ENCODE measurements around the gene WAC. TPM values are rescaled to one million over a fixed set of nuclear protein-coding genes. Genes with fewer than 3 reads are reported as not detected.

WAC gene
- polyA plus RNA-seq, 1 donor from 2014 or later: 63.9 TPM

DNA sequence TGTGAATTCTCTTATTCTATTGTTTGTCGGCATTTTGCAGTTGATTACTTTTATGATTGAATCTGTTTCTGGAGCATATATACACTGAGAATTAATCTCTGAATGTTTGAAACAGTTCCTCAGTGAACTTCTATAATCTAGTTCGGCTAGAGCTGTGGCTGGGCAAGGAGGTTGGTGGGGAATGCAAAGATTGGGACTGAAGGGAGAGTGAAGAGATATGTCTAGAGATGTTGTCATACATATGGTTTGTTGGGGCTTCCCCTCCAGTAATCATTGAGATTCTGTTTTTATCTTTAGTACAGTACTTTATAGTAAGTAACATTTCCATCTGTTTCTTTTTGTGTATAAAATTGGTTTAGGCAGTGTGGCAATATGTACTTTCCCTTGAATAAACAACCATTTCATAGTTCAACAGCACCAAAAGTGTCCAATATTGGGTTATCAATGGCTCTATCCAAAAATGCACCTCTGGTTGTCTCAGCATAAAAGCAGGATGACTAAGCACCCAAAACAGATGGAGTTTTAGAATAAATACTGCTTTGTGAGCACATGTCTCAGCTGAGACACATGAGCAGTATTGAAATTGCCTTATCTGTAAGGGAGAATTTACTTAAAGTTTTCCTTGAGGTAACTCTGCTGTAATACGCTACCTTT lies 36.7 kb downstream of the WAC start:
- Histone ChIP-seq H3F3A (ENCODE audit: insufficient read depth, low read length, poor library complexity, severe bottlenecking) (no peaks in the 10 kb centered on the region), H3K9me3 (ENCODE audit: low read length) (no peaks in the 10 kb centered on the region), H3K79me2 (replicated peaks; ENCODE audit: insufficient read depth, low read length) (peaks cover 51% of the 10 kb centered on the region), H3K9me2 (ENCODE audit: insufficient read depth, low read length) (no peaks in the 10 kb centered on the region), H2AFZ (ENCODE audit: low read depth, low read length) (no peak overlapping the region), H3K9ac (ENCODE audit: low read length) (no peak overlapping the region), H4K20me1 (ENCODE audit: insufficient read depth) (no peaks in the 10 kb centered on the region), H3K4me3 (ENCODE audit: low read length) (no peak overlapping the region), H3K27me3 (ENCODE audit: insufficient read depth, low read depth, low read length) (no peaks in the 10 kb centered on the region), H3K4me2 (ENCODE audit: low read length) (no peak overlapping the region), H3K27ac (ENCODE audit: low read length) (no peak overlapping the region), H3K36me3 (ENCODE audit: insufficient read depth, low read length) (no peaks in the 10 kb centered on the region)
- TF ChIP-seq POLR2AphosphoS5 (IDR thresholded peaks at IDR 0.05): no peak
- TF ChIP-seq, protein P1, sequence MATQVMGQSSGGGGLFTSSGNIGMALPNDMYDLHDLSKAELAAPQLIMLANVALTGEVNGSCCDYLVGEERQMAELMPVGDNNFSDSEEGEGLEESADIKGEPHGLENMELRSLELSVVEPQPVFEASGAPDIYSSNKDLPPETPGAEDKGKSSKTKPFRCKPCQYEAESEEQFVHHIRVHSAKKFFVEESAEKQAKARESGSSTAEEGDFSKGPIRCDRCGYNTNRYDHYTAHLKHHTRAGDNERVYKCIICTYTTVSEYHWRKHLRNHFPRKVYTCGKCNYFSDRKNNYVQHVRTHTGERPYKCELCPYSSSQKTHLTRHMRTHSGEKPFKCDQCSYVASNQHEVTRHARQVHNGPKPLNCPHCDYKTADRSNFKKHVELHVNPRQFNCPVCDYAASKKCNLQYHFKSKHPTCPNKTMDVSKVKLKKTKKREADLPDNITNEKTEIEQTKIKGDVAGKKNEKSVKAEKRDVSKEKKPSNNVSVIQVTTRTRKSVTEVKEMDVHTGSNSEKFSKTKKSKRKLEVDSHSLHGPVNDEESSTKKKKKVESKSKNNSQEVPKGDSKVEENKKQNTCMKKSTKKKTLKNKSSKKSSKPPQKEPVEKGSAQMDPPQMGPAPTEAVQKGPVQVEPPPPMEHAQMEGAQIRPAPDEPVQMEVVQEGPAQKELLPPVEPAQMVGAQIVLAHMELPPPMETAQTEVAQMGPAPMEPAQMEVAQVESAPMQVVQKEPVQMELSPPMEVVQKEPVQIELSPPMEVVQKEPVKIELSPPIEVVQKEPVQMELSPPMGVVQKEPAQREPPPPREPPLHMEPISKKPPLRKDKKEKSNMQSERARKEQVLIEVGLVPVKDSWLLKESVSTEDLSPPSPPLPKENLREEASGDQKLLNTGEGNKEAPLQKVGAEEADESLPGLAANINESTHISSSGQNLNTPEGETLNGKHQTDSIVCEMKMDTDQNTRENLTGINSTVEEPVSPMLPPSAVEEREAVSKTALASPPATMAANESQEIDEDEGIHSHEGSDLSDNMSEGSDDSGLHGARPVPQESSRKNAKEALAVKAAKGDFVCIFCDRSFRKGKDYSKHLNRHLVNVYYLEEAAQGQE (IDR thresholded peaks at IDR 0.05; ENCODE audit: borderline replicate concordance): no peak
- no peak for TF ChIP-seq MXI1 (conservative IDR thresholded peaks at IDR 0.05; ENCODE audit: poor library complexity, severe bottlenecking)
- no peak for TF ChIP-seq SMC3 (conservative IDR thresholded peaks at IDR 0.05; ENCODE audit: poor library complexity)
- TF ChIP-seq EZH2 (IDR thresholded peaks at IDR 0.05; ENCODE audit: borderline replicate concordance, insufficient read depth, low read length, poor library complexity, severe bottlenecking): no peak
- TF ChIP-seq RAD21 (conservative IDR thresholded peaks at IDR 0.05): no peak
- TF ChIP-seq, protein P2, sequence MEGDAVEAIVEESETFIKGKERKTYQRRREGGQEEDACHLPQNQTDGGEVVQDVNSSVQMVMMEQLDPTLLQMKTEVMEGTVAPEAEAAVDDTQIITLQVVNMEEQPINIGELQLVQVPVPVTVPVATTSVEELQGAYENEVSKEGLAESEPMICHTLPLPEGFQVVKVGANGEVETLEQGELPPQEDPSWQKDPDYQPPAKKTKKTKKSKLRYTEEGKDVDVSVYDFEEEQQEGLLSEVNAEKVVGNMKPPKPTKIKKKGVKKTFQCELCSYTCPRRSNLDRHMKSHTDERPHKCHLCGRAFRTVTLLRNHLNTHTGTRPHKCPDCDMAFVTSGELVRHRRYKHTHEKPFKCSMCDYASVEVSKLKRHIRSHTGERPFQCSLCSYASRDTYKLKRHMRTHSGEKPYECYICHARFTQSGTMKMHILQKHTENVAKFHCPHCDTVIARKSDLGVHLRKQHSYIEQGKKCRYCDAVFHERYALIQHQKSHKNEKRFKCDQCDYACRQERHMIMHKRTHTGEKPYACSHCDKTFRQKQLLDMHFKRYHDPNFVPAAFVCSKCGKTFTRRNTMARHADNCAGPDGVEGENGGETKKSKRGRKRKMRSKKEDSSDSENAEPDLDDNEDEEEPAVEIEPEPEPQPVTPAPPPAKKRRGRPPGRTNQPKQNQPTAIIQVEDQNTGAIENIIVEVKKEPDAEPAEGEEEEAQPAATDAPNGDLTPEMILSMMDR (IDR thresholded peaks at IDR 0.05; ENCODE audit: poor library complexity, severe bottlenecking): no peak
- no peak for TF ChIP-seq EP300 (conservative IDR thresholded peaks at IDR 0.05; ENCODE audit: poor library complexity, severe bottlenecking)
- no peak for TF ChIP-seq TAF1 (IDR thresholded peaks at IDR 0.05; ENCODE audit: low read depth)

DNA sequence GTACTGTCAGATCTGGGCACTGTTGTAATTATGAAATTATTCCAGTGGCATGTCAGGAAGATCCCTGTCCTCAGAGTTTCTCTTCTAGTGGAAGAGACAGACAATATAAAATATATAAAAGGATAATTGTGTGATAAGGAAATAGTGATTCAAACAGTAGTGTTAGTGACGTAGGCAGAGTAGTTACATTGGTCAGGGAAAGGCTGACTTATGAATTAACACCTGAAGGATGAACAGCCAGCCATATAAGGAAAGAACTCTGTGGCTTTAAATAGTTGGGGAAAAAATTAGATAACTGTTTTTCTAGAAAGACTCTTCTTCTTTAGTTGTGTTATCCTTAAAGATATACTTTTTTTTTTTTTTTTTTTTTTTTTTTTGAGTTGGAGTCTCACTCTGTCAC lies 37.7 kb downstream of the WAC start:
- no peak overlapping the region for H3K4me2 ChIP-seq (ENCODE audit: low read length)
- H3K27me3 ChIP-seq (ENCODE audit: insufficient read depth, low read depth, low read length): no peaks in the 10 kb centered on the region
- H3K9ac ChIP-seq (ENCODE audit: low read length): no peak overlapping the region
- no peaks in the 10 kb centered on the region for H3K9me3 ChIP-seq (ENCODE audit: low read length)
- H3K27ac ChIP-seq (ENCODE audit: low read length): no peak overlapping the region
- no peak overlapping the region for H2AFZ ChIP-seq (ENCODE audit: low read depth, low read length)
- H3K36me3 ChIP-seq (ENCODE audit: insufficient read depth, low read length): no peaks in the 10 kb centered on the region
- H3K4me3 ChIP-seq (ENCODE audit: low read length): no peak overlapping the region
- TF ChIP-seq MXI1 (conservative IDR thresholded peaks at IDR 0.05; ENCODE audit: poor library complexity, severe bottlenecking): no peak
- TF ChIP-seq POLR2AphosphoS5 (IDR thresholded peaks at IDR 0.05): no peak
- TF ChIP-seq RAD21 (conservative IDR thresholded peaks at IDR 0.05): no peak
- no peak for TF ChIP-seq EP300 (conservative IDR thresholded peaks at IDR 0.05; ENCODE audit: poor library complexity, severe bottlenecking)
- TF ChIP-seq, protein P1 (IDR thresholded peaks at IDR 0.05; ENCODE audit: borderline replicate concordance): no peak
- TF ChIP-seq TAF1 (IDR thresholded peaks at IDR 0.05; ENCODE audit: low read depth): no peak
- TF ChIP-seq EZH2 (IDR thresholded peaks at IDR 0.05; ENCODE audit: borderline replicate concordance, insufficient read depth, low read length, poor library complexity, severe bottlenecking): no peak
- TF ChIP-seq, protein P2 (IDR thresholded peaks at IDR 0.05; ENCODE audit: poor library complexity, severe bottlenecking): no peak
- no peak for TF ChIP-seq SMC3 (conservative IDR thresholded peaks at IDR 0.05; ENCODE audit: poor library complexity)
- peaks cover 57% of the 10 kb centered on the region for H3K79me2 ChIP-seq (replicated peaks; ENCODE audit: insufficient read depth, low read length)
- H3K9me2 ChIP-seq (ENCODE audit: insufficient read depth, low read length): no peaks in the 10 kb centered on the region
- H3F3A ChIP-seq (ENCODE audit: insufficient read depth, low read length, poor library complexity, severe bottlenecking): no peaks in the 10 kb centered on the region
- no peaks in the 10 kb centered on the region for H4K20me1 ChIP-seq (ENCODE audit: insufficient read depth)
